ENCODE results near the gene NDE1. TPM values are rescaled to one million over a fixed set of nuclear protein-coding genes. Genes with fewer than 3 reads are reported as not detected.
"Not testable (repeated sequence)": the region's sequence is repeated elsewhere in the genome, so short reads cannot be mapped to it uniquely, and the experiment has no call there.

The NDE1 gene
- total and polyA plus RNA-seq, 2 of the 4 experiments (the other 2 are of a cell fraction): 22.7 to 29.2 TPM

DNA sequence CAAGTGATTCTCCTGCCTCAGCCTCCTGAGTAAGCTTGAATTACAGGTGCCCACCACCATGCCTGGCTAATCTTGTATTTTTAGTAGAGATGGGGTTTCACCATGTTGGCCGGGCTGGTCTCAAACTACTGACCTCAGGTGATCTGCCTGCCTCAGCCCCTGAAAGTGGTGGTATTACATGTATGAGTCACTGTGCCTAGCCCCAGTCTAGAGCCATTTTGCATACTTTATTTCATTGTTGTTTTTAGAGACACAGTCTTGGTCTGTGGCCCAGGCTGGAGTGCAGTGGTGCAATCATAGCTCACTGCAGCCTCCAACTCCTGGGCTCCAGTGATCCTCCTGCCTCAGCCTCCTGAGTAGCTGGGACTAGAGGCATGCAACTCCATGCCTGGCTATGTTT, 42.5 kb downstream of the NDE1 start:
- intact Hi-C loops (cut with micrococcal nuclease); BruUV-seq (replicated peaks); H4K5ac ChIP-seq (ENCODE audit: low read depth, low read length); H3K4me2 ChIP-seq (ENCODE audit: low read depth, low read length); H4K8ac ChIP-seq (ENCODE audit: low read depth in 2 of 2, low read length in 2 of 2); H3K4me3 ChIP-seq (ENCODE audit: insufficient read depth, low read depth, low read length); H3K23ac ChIP-seq (ENCODE audit: low read depth, low read length); H2BK20ac ChIP-seq (ENCODE audit: low read depth, low read length); H3K9me1 ChIP-seq (ENCODE audit: insufficient read depth, low read length); dilution Hi-C loops (cut with HindIII; ENCODE audit: low sequenced_read_pairs, unreplicated experiment); H3K56ac ChIP-seq (ENCODE audit: extremely low read depth, insufficient read depth, low read length); H2AK5ac ChIP-seq (ENCODE audit: low read depth, low read length); H3K9me3 ChIP-seq (ENCODE audit: control insufficient read depth, insufficient read depth, low read length); POLR2A ChIA-PET (ENCODE audit: unreplicated experiment); H3K4ac ChIP-seq (ENCODE audit: low read depth, low read length); H2BK5ac ChIP-seq (ENCODE audit: low read depth, low read length, poor library complexity, severe bottlenecking); H3K14ac ChIP-seq (replicated peaks; ENCODE audit: low read depth, low read length); H3K27me3 ChIP-seq (ENCODE audit: control insufficient read depth, insufficient read depth, low read length); DNase-seq; H2BK120ac ChIP-seq (ENCODE audit: low read depth, low read length); CTCF ChIA-PET; H3K18ac ChIP-seq (ENCODE audit: low read depth, low read length); H2AFZ ChIP-seq (replicated peaks; ENCODE audit: low read length, poor library complexity); ATAC-seq (ENCODE audit: low read depth); H3K9ac ChIP-seq (ENCODE audit: low read depth, low read length); H2BK15ac ChIP-seq (ENCODE audit: low read depth, low read length); H2AK9ac ChIP-seq (replicated peaks; ENCODE audit: low read depth, low read length, poor library complexity); H4K20me1 ChIP-seq (ENCODE audit: insufficient read depth, low read length); H3K4me1 ChIP-seq (ENCODE audit: control insufficient read depth, insufficient read depth, low read length); H3K27ac ChIP-seq (ENCODE audit: insufficient read depth, low read length); H4K91ac ChIP-seq (ENCODE audit: insufficient read depth, low read depth, low read length): not testable (repeated sequence)
- Histone ChIP-seq H3K79me1 (ENCODE audit: low read depth in 1 of 2, low read length in 2 of 2) (peaks cover 3 to 13% of the 10 kb centered on the region in 2 experiments; a peak in 2 of 4 replicates), H3K36me3 (ENCODE audit: control insufficient read depth, insufficient read depth, low read length) (peaks cover 61% of the 10 kb centered on the region)
- in situ Hi-C loops (cut with MboI; ENCODE audit: low sequenced_read_pairs): loop anchor here (5.0 kb wide), 1 partner anchor 50 kb away; the partner anchor contains the start of gene MARF1
- no CpG with 5 or more reads among the region's 1 CpG for WGBS, 2 experiments (ENCODE audit: extremely low coverage in 2 of 2, insufficient read length in 1 of 2)

Measured in IMR-90 (cell line).